ENCODE measurements around the gene METRN.

Gene METRN

GRCh38 chr16:723695-724094, 8.8 kb downstream of the METRN start:
- no peak for DNase-seq (ENCODE audit: low read depth)

GRCh38 chr16:724188-725040, 9.5 kb downstream of the METRN start:
- DNase-seq (ENCODE audit: low read depth) = no peak

GRCh38 chr16:725041-725376, 10.1 kb downstream of the METRN start:
- DNase-seq (ENCODE audit: low read depth) = no peak

- DNase-seq (ENCODE audit: low read depth) = no peak
Measured at GRCh38 chr16:725463-726187, 10.7 kb downstream of the METRN start.

GRCh38 chr16:726188-726437, 11.2 kb downstream of the METRN start:
- no peak for DNase-seq (ENCODE audit: low read depth)

- DNase-seq (ENCODE audit: low read depth) = peak; percentile 56
Measured at GRCh38 chr16:726438-727290, 11.7 kb downstream of the METRN start, which contains the start of the genes CCDC78 and HAGHL. Gene CCDC78, minus strand, starts transcription at chr16:726443. Its CDS starts 76 bp downstream, at chr16:726367. Gene HAGHL, plus strand, starts transcription at chr16:727106. Its CDS starts 404 bp downstream, at chr16:727510.

GRCh38 chr16:727291-727977, 12.5 kb downstream of the METRN start:
- no peak for DNase-seq (ENCODE audit: low read depth)

- DNase-seq (ENCODE audit: low read depth) = peak; percentile 53
Measured at GRCh38 chr16:728131-728889, 13.4 kb downstream of the METRN start.

GRCh38 chr16:728890-729744, 14.2 kb downstream of the METRN start:
- no peak for DNase-seq (ENCODE audit: low read depth)

GRCh38 chr16:729768-730665, 15.1 kb downstream of the METRN start:
- no peak for DNase-seq (ENCODE audit: low read depth)

GRCh38 chr16:730666-731509, 16.0 kb downstream of the METRN start:
- no peak for DNase-seq (ENCODE audit: low read depth)

- no peak for DNase-seq (ENCODE audit: low read depth)
Measured at GRCh38 chr16:732332-732731, 17.4 kb downstream of the METRN start.

GRCh38 chr16:732936-733335, 18.0 kb downstream of the METRN start:
- no peak for DNase-seq (ENCODE audit: low read depth)

GRCh38 chr16:733382-734207, 18.7 kb downstream of the METRN start:
- DNase-seq (ENCODE audit: low read depth) = no peak

GRCh38 chr16:734208-734980, 19.5 kb downstream of the METRN start:
- no peak for DNase-seq (ENCODE audit: low read depth)

All from stimulated activated CD8-positive, alpha-beta memory T cell treated with anti-CD3 and anti-CD28 coated beads, Interleukin-12 subunit alpha, Interleukin-12 subunit beta, amount 100 ng/mL, for 4 hours (primary cell).